ENCODE results near the gene BAZ2B.

BAZ2B gene

DNA sequence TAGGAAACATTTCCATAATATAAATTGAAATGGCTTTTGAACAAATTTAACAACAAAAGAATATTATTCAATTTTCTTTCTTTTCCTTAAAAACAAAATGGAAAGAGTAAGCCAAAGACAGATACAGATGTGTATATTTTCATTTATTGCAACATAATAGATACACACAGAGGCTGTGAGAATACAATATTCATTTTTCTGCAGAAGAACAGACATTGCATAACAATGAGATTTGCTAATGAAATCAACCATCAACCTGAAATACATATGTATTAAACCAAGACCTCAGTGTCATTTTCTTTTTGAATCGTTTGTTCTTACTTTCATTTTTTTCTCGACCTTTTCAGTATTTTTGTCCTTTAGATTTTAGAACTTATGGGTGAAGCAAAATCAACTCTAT is 95.1 kb downstream of the BAZ2B start:
- DNase-seq = no peak

- no peak for DNase-seq
Observed at GRCh38 chr2:159518321-159519005, 97.9 kb downstream of the BAZ2B start.

DNA sequence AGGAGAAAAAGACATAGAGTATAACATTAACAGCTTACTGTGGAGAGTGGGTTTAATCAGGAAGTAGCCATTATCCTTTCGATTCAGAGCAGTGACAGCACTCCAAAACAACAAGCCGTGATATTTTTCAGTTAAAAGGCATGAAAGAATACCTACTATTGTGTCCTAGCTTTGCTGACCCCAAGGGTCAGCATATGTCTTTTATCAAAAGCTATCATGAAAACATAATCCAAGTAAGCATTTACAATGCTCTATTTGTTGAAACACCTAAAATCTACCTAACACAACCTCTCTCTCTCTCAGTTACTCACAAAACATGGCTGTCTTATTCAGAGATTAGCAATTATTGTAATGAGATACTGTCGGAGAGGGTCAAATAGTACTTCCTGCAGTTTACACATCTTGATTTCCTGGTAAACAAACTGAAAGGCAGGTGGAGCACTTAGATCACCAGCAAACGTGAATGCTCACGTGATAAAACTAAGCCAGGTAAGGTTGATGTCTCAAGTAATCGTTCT is 100.0 kb downstream of the BAZ2B start:
- DNase-seq = no peak

- DNase-seq = no peak
Observed at GRCh38 chr2:159515441-159515840, 100.9 kb downstream of the BAZ2B start.

DNA sequence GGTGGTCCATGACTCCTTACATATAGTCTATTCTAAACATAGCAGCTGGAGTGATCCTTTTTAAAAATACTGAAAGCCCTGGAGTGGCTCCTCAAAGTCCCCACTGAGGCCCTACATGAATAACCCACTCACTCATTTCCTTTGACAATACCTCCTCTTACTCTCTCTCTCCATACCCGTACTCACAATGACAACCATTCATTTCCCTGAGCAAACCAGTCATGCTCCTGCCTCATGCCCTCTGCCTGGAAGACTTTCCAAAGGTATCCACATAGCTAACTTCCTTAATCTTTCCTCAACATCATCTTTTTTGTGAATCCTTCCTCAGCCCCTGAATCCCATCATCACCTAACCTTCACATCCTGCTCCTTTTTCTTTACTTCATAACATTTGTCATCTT is 102.6 kb downstream of the BAZ2B start:
- DNase-seq = no peak

DNA sequence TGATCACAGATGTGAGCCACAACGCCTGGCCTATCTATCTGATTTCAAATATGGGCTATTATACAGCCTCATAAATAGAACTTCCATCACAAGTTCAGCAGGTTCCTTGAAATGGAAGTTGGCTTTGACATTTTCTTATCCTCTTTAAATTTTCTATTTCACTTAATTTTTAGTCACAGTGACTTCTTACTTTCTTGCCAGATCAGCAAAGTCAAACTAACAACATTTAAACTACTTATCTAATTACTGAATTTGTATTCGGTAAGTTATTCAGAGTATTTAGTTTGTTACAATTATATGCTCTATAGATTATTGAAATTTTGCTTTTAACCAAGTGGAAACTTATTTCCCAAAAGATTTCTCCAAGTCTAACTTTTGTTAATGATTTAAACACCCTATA is 108.2 kb downstream of the BAZ2B start:
- DNase-seq = no peak

DNA sequence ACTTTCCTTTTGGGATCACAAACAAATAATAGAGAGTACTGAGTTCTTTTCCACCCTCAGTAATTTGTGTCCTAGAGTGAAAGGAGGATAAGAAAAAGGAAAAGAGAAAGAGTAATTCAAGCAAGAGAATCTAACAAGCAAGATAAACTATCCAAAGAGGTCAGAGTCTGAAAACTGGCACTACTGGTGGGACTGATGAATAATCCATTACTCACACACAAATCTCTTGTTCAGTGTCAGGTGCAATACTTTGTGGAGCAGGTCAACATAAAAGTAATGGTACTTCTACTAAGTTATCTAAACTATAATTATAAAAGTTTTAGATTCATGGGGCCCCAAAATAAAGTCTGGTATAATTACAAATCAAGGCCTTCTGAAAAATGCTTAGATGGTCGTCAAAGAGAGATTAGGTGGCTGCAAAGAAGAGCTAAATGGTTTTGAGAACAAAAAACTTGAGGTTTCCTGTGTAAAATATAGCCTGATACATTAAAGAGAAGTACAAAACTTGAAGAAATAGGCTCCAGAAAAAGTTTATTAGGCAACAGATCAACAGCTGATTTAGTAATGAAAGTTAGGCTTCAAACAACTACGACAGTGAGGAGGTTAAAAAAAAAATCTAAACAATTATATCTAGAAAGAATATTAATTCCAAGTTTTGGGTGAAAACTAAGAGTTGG is 109.4 kb downstream of the BAZ2B start:
- DNase-seq = no peak

- no peak for DNase-seq
Observed at GRCh38 chr2:159506202-159506601, 110.1 kb downstream of the BAZ2B start.

DNA sequence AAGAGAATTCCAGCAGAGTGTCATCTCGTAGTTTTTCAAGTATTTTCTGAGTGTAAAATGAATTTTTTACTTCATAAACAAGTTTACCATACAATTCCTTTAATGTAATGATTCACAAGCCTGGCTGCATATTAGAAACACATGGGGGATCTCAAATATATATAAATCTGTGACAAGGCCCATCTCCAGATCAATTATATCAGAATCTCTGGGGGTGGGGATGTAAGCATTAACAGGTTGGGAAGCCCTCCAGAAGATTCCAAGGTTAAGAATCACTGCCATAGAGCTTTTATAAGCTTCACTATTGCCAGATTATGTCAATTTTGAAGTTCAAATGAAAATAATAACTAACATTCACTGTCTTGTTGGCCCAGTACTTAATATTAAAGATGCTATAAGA is 111.2 kb downstream of the BAZ2B start:
- DNase-seq = no peak

DNA sequence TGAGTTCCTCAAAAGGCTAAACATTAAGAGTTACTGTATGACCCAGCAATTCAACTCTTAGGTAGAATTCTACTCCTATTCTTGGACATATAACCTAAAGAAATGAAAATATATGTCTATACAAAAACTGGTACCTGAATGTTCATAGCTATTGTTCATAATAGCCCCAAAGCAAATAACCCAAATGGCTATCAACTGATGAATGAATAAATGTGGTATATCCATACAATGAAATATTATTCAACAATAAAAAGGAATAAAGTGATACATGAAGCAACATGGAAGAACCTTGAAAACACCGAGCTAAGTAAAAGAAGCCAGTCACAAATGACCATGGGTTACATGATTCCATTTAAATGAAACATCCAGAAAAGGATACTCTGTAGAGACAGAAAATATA is 114.6 kb downstream of the BAZ2B start:
- DNase-seq = no peak

- DNase-seq = no peak
Observed at GRCh38 chr2:159497847-159498246, 118.5 kb downstream of the BAZ2B start.

- DNase-seq = no peak
Observed at GRCh38 chr2:159497256-159497655, 119.1 kb downstream of the BAZ2B start.

DNA sequence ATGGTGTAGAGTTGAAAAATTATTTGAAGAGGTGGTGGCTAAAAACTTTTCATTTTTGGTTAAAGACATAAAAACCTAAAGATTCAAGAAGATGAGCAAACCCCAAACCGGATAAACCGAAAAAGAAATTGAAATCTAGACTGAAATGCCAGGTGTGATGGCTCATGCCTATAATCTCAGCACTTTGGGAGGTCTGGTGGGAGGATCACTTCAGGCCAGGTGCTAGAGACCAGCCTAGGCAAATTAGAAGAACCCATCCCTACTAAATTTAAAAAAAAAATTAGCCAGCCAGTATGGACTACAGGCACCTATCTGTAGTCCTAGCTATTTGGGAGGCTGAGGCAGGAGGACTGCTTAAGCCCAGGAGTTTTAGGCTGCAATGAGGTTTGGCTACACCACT is 126.9 kb downstream of the BAZ2B start:
- no peak for DNase-seq

- no peak for DNase-seq
Observed at GRCh38 chr2:159484532-159484931, 131.8 kb downstream of the BAZ2B start.

- no peak for DNase-seq
Observed at GRCh38 chr2:159476329-159476728, 140.0 kb downstream of the BAZ2B start.

- no peak for DNase-seq
Observed at GRCh38 chr2:159475793-159476192, 140.6 kb downstream of the BAZ2B start.

DNA sequence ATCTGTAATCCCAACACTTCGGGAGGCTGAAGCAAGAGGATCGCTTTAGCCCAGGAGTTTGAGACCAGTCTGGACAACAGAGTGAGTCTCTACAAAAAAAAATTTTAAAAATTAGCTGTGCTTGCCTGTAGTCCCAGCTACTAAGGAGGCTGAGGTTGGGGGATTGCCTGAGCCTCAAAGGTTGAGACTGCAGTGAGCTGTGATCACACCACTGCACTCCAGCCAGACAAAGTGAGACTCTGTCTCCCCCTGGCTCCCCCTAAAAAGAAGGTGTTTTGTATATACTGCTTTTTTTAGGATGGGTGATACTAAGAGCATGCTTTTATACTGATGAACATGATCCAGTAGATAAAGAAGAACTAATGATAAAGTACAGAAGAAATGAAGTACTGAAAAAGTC is 145.0 kb downstream of the BAZ2B start:
- no peak for DNase-seq

- DNase-seq = no peak
Observed at GRCh38 chr2:159468257-159468656, 148.1 kb downstream of the BAZ2B start.

- DNase-seq = no peak
Observed at GRCh38 chr2:159462961-159463360, 153.4 kb downstream of the BAZ2B start.

- DNase-seq = no peak
Observed at GRCh38 chr2:159462201-159462785, 154.1 kb downstream of the BAZ2B start.

DNA sequence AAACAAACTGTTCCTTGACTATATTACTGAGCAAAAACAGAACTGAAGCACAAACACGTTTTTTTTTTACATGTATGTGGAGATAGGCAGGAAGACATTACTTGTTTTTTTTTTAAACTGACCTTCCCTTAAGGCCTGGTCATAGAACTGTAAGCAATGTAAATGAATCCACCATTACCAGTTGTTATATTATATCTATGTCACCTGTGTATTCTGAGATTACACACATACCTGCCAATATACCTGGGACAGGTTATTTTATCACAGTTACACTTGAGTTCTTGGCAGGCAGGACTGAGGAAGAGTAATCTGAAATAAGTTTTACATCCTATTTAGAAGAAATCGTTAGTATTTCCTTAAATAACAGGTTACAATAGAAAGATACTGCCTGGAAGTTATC is 155.3 kb downstream of the BAZ2B start:
- no peak for DNase-seq

GRCh38 chr2:159460227-159460626 is 156.1 kb downstream of the BAZ2B start:
- no peak for DNase-seq

DNA sequence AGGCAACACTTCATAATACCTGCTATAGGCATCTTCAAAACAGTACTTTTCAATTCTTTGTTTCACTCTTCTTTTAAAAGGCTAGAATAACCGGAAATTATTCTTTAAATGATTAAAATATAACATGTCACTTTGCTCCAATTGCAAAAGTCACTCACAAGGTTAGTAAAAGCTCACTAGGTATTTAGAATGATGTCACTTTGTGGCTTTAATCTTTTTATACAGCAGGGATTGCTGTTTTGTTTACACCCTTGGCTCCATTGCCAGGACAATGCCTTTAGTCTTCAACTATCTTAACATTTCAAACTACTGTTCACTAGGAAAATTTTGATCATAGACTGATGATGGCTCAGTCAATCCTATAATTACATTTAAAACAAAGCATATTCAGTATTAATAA is 157.1 kb downstream of the BAZ2B start:
- DNase-seq = no peak

DNA sequence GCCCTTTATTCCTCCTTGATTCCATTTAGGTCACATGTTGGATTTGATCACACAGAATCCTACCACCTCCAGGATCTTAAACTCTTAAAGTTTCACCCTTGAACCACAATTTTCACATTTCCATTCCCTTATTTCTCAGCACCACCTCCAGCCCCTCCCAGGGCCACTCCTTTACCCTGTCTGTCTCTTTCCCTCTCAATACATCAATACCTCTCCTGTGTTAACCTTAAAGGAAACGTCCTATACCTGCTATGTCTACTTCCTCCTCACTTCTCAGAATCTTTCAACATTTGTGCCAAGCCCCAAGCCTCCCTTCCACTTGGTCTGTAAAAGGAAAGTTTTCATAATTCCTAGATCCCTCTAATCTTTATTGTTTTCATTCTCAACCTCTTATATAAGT is 158.8 kb downstream of the BAZ2B start:
- no peak for DNase-seq

Measured in activated effector memory CD4-positive, alpha-beta T cell treated with Interleukin-2 at 50 U/mL for 16 hours (primary cell).